Activated T-helper 9 cell treated with anti-CD3 and anti-CD28 coated beads, Interleukin-2, amount 50 U/mL, for 16 hours (primary cell): Measurements from ENCODE around the gene IGHMBP2.
"Not testable (repeated sequence)": the region's sequence is repeated elsewhere in the genome, so short reads cannot be mapped to it uniquely, and the experiment has no call there.

Source experiments
- DNase-seq: peaks from one replicate; pipeline ENCODE4 v3.0.0-alpha.2; 2020; ENCODE audit warnings: low read depth

The IGHMBP2 gene

GRCh38 chr11:68903288-68904247, at the start of gene IGHMBP2, which contains the start of gene MRPL21:
Gene IGHMBP2, plus strand, starts transcription at chr11:68903891. Its CDS starts 62 bp downstream, at chr11:68903953.
Gene MRPL21, minus strand, starts transcription at chr11:68903832. Its CDS starts 22 bp downstream, at chr11:68903810.
- DNase-seq = peak; percentile 76

- DNase-seq = no peak
Measured at GRCh38 chr11:68854273-68854958, 49.3 kb upstream of the IGHMBP2 start.

- no peak for DNase-seq
Measured at GRCh38 chr11:68855205-68855981, 48.3 kb upstream of the IGHMBP2 start.

- not testable (repeated sequence) for DNase-seq
Measured at GRCh38 chr11:68856425-68857030, 47.2 kb upstream of the IGHMBP2 start.

DNA sequence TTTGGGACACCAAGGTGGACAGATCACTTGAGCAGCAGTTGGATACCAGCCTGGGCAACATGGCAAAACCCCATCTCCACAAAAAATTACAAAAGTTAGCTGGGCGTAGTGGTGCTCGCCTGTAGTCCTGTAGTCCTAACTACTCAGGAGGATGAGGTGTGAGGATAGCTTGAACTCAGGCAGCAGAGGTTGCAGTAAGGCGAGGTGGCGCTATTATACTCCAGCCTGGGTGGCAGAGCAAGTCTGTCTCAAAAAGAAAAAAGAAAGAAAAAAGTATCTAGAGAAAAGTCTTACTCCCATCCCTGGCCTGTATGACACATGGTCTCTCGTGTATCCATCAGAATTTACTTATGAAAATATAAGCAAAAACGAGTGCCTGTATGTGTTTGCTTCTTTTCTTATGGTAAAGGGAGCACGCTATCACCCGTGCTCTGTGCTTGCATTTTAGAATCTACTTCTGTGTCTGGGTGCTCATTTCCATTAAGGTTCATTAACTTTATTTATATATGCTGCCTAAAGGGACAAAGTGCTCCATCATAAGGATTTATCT, 46.6 kb upstream of the IGHMBP2 start:
- DNase-seq = no peak

GRCh38 chr11:68859123-68859522, 44.6 kb upstream of the IGHMBP2 start:
- DNase-seq = no peak

- no peak for DNase-seq
Measured at GRCh38 chr11:68862421-68862820, 41.3 kb upstream of the IGHMBP2 start.

DNA sequence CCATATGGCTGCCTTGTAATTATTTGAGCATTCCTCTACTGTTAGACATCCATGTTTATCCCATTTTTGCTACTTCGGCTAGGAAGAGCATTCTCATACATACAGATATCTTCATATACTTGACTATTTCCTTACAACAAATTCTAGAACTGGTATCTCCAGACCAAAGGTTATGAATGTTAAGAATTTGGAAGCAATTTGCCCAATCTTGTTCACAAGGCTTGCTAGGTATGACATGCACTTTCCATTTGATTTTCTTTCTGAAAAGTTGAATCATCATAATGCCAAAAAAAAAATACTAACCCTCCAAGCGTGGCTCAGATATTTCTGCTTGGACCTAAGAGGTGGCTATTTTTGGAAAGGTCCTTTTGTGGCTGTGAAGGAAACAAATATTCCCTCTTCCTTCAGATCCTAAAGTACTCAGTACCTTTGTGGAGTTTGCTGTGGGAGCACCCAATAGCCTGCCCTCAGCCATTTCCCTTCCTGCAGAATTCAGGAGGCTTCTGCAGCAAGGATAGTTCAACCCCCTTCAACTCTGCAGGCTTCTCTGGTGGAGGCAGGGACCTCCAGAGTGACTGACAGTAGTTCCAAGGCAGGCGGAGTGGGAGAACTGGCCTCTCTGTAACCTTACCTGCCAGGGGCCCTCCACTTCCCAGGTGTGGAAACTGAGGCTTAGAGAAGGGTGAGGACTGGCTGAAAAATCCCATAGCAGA, 40.0 kb upstream of the IGHMBP2 start:
- no peak for DNase-seq

GRCh38 chr11:68865241-68865640, 38.5 kb upstream of the IGHMBP2 start:
- no peak for DNase-seq

DNA sequence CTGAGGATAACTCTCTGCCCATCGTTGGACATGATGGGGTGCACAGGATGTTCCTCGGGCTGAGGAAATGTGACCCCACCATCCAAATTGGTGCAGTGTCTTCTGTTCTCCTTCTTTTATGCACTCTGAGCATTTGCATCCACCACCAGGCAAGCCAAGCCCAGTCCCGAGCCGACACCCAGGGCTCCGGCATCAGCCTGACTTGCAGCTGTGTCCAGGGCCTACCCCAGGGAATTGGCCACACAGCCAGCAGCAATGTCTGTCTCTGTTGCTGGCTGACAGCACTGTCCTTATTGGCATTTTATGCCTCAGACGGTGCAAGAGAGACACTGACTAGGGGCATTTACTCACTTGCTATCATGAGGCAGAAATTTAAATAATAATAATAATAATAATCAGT, 36.6 kb upstream of the IGHMBP2 start:
- no peak for DNase-seq

GRCh38 chr11:68868221-68868835, 35.4 kb upstream of the IGHMBP2 start:
- DNase-seq = no peak

DNA sequence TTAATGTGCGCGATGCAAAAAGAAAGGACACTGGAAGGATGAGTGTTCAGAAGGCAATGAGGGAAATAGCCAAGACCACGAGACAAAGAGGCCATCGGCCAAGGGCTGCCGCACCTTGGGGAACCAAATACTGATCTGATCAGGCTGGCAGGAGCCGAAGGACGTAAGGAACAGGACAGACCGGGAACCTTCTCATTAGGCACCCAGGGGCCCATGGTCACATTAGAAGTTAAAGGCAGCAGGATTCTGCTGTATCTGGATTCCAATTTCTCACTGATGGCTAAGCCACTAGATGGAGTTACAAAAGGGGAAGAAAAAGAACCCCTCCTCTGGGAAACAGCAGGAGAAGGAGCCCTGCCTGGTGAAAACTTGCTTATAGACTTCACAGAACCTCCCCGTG, 33.2 kb upstream of the IGHMBP2 start:
- DNase-seq = no peak

DNA sequence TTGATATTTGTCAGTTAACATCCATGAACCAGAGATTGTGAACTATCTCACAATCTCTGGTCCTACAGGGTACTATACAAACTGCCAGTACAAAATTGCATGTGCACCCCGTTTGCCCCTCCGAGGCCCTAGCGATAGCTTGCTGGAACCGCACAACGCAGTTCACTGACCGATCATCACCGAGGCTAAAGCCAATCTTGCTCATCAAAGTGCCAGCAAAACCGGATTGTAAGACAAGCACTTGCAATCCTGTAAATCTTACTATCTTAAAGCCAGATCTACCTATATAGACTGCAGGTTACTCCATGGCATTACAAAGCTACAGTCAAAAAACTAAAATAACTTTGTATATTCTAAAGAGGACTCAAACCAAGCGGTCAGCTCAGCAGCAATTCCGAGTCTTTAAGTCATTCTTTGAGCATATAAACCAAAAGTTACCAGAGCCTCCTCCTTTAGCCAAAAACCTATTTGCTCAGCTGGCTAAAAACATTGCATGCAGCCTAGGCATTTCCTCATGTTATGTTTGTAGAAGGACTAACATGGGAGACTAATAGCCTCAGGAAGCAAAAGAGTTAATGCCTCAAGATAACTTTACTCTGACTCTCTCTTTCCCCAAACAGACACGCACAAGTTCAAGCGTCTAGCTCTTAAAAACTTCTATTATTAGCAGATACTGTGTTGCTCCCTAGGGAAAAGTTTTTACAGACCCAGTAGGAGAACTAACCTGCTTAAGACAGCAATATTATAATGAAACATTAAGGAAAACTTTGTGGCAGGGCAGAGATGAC, 31.3 kb upstream of the IGHMBP2 start:
- DNase-seq = no peak

DNA sequence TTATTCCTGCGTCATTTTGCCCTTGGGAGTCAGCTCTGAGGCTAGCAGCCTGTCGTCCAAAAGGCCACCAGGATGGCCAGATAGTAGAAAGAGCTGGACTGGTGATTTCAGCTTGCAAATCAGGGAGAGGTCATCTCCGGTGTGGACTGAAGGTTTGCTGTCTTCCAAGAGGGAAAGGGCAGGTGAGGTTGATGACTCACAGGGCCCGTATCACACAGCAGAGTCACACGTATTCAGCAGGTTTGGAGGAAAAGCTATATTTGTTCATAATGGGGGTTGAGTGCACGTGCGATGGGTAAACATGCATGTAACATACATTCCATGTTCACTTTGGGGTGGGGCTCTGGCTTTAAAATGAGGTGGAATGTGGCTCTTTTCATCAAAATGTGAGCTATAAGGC, 25.7 kb upstream of the IGHMBP2 start:
- DNase-seq = no peak

GRCh38 chr11:68880851-68881250, 22.8 kb upstream of the IGHMBP2 start:
- DNase-seq = no peak

DNA sequence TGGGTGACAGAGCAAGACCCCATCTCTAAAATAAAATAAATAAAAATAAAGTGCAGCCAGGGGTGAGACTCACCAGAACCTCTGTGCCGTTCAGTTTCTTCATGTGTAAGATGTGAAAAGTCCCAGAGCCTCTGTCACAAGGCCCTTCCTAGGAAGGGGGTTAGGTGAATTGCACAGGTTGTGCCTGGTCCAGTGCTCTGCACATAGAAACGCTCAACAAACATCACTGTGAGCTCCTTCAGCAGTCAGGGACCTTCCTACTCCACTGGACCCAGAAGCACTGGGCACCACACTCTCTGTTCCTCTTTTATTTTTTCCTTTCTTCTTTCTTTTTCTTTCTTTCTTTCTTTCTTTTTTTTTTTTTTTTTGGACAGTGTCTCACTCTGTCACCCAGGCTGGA, 22.4 kb upstream of the IGHMBP2 start:
- no peak for DNase-seq

- DNase-seq = no peak
Measured at GRCh38 chr11:68882391-68882790, 21.3 kb upstream of the IGHMBP2 start.

DNA sequence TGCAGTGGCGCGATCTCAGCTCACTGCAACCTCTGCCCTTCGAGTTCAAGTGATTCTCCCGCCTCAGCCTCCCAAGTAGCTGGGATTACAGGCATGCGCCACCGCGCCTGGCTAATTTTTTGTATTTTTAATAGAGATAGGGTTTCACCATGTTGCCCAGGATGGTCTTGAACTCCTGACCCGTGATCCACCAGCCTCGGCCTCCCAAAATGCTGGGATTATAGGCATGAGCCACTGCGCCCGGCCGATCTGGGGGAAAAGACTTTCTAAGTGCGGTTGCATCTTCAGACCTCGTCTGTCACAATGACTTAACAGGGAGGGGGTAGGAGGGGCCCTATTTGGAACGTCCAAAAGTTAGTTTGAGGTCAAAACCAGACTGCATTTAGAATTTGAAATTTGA, 18.9 kb upstream of the IGHMBP2 start:
- DNase-seq = not testable (repeated sequence)

- no peak for DNase-seq
Measured at GRCh38 chr11:68889948-68890446, 13.7 kb upstream of the IGHMBP2 start.
